ENCODE results near the gene FMO1. TPM values are rescaled to one million over a fixed set of nuclear protein-coding genes. Genes with fewer than 3 reads are reported as not detected.

FMO1 gene
- total RNA-seq, 1 experiment from 2014 or later = not detected

- no peak overlapping the region for H3K9ac ChIP-seq (ENCODE audit: low read length)
- H3K4me2 ChIP-seq (ENCODE audit: low read length) = no peak overlapping the region
- ChIA-PET POLR2A (no interaction called here), RAD21 (ENCODE audit: low non-redundant PET in 1 of 2, low total read pairs in 2 of 2, uncharacterized antibody in 2 of 2, unreplicated experiment in 2 of 2) (no interaction called here), CTCF (interaction anchor here (1.7 to 2.1 kb wide), 2 partner anchors 12 to 56 kb away, joined by 5 to 11 read pairs; partner anchors contain the start of gene FMO4)
- no peak overlapping the region for H3K27ac ChIP-seq (ENCODE audit: low read depth, low read length)
- no peak overlapping the region for H2AFZ ChIP-seq (ENCODE audit: low read depth, low read length, poor library complexity, severe bottlenecking)
- intact Hi-C loops (cut with micrococcal nuclease) = no loop called here
- H3K27me3 ChIP-seq (ENCODE audit: insufficient read depth, low read length) = no peaks in the 10 kb centered on the region
- TF ChIP-seq RAD21 (IDR thresholded peaks at IDR 0.05; ENCODE audit: low read depth) (no peak), ZFX (IDR thresholded peaks at IDR 0.05) (no peak), CEBPB (IDR thresholded peaks at IDR 0.05; ENCODE audit: low read depth) (no peak), ZBTB33 (IDR thresholded peaks at IDR 0.05; ENCODE audit: extremely low read depth, insufficient replicate concordance, low read length) (no peak), ELF1 (IDR thresholded peaks at IDR 0.05; ENCODE audit: borderline replicate concordance, low read depth) (no peak), POLR2AphosphoS5 (IDR thresholded peaks at IDR 0.05; ENCODE audit: low read depth, low read length) (no peak), SRF (IDR thresholded peaks at IDR 0.05; ENCODE audit: low read depth) (no peak), ZNF274 (IDR thresholded peaks at IDR 0.05; ENCODE audit: low read depth, low read length) (no peak)
- no peaks in the 10 kb centered on the region for H4K20me1 ChIP-seq (ENCODE audit: insufficient read depth)
- DNase-seq (ENCODE audit: low read depth, low spot score) = no peak
- no peaks in the 10 kb centered on the region for H3K9me2 ChIP-seq (ENCODE audit: insufficient read depth)
- H3K4me3 ChIP-seq (replicated peaks in 1 of 2; ENCODE audit: low read depth in 1 of 2, low read length in 2 of 2) = no peak overlapping the region
- H3K36me3 ChIP-seq (ENCODE audit: control insufficient read depth in 1 of 2, insufficient read depth in 2 of 2, low read length in 2 of 2) = no peaks in the 10 kb centered on the region
- no peaks in the 10 kb centered on the region for H3K9me3 ChIP-seq (ENCODE audit: control insufficient read depth in 1 of 2, insufficient read depth in 1 of 2, low read depth in 1 of 2, low read length in 2 of 2)
- H3K79me2 ChIP-seq (ENCODE audit: insufficient read depth, low read length) = no peaks in the 10 kb centered on the region
- BruUV-seq (replicated peaks) = no TSS peak
- no peaks in the 10 kb centered on the region; a peak in 1 of 4 replicates for H3K4me1 ChIP-seq (ENCODE audit: control insufficient read depth in 1 of 2, insufficient read depth in 2 of 2, low read length in 2 of 2)
- no peak for ATAC-seq
Measured at GRCh38 chr1:171257607-171258076, 9.3 kb downstream of the FMO1 start.

GRCh38 chr1:171258429-171258828, 10.1 kb downstream of the FMO1 start:
- no peak for ATAC-seq
- H3K4me2 ChIP-seq (ENCODE audit: low read length) = no peak overlapping the region
- H3K9me3 ChIP-seq (ENCODE audit: control insufficient read depth in 1 of 2, insufficient read depth in 1 of 2, low read depth in 1 of 2, low read length in 2 of 2) = no peaks in the 10 kb centered on the region
- POLR2A ChIA-PET = no interaction called here
- no peak overlapping the region for H3K4me3 ChIP-seq (replicated peaks in 1 of 2; ENCODE audit: low read depth in 1 of 2, low read length in 2 of 2)
- no peaks in the 10 kb centered on the region; a peak in 1 of 4 replicates for H3K4me1 ChIP-seq (ENCODE audit: control insufficient read depth in 1 of 2, insufficient read depth in 2 of 2, low read length in 2 of 2)
- intact Hi-C loops (cut with micrococcal nuclease) = no loop called here
- no peak overlapping the region for H2AFZ ChIP-seq (ENCODE audit: low read depth, low read length, poor library complexity, severe bottlenecking)
- BruUV-seq (replicated peaks) = no TSS peak
- no peaks in the 10 kb centered on the region for H3K36me3 ChIP-seq (ENCODE audit: control insufficient read depth in 1 of 2, insufficient read depth in 2 of 2, low read length in 2 of 2)
- H3K27ac ChIP-seq (ENCODE audit: low read depth, low read length) = no peak overlapping the region
- H3K27me3 ChIP-seq (ENCODE audit: insufficient read depth, low read length) = no peaks in the 10 kb centered on the region
- CTCF ChIA-PET = interaction anchor here (1.7 to 2.1 kb wide), 2 partner anchors 13 to 55 kb away, joined by 5 to 11 read pairs; partner anchors contain the start of gene FMO4
- DNase-seq (ENCODE audit: low read depth, low spot score) = no peak
- H4K20me1 ChIP-seq (ENCODE audit: insufficient read depth) = no peaks in the 10 kb centered on the region
- RAD21 ChIA-PET (ENCODE audit: low non-redundant PET in 1 of 2, low total read pairs in 2 of 2, uncharacterized antibody in 2 of 2, unreplicated experiment in 2 of 2) = no interaction called here
- no peak overlapping the region for H3K9ac ChIP-seq (ENCODE audit: low read length)
- no peaks in the 10 kb centered on the region for H3K79me2 ChIP-seq (ENCODE audit: insufficient read depth, low read length)
- H3K9me2 ChIP-seq (ENCODE audit: insufficient read depth) = no peaks in the 10 kb centered on the region
- no peak for TF ChIP-seq ATF3 (IDR thresholded peaks at IDR 0.05)
- TF ChIP-seq ZNF274 (IDR thresholded peaks at IDR 0.05; ENCODE audit: low read depth, low read length) = no peak
- no peak for TF ChIP-seq ZFX (IDR thresholded peaks at IDR 0.05)
- TF ChIP-seq EGR1 (IDR thresholded peaks at IDR 0.05; ENCODE audit: low read depth) = no peak
- no peak for TF ChIP-seq RAD21 (IDR thresholded peaks at IDR 0.05; ENCODE audit: low read depth)
- TF ChIP-seq ZBTB33 (IDR thresholded peaks at IDR 0.05; ENCODE audit: extremely low read depth, insufficient replicate concordance, low read length) = no peak
- no peak for TF ChIP-seq POLR2AphosphoS5 (IDR thresholded peaks at IDR 0.05; ENCODE audit: low read depth, low read length)
- no peak for TF ChIP-seq MAX (IDR thresholded peaks at IDR 0.05)
- no peak for TF ChIP-seq CTCF (IDR thresholded peaks at IDR 0.05 in 2 of 3, conservative IDR thresholded peaks at IDR 0.05 in 1 of 3; ENCODE audit: borderline replicate concordance in 1 of 3, insufficient read depth in 1 of 3, low read depth in 2 of 3, low read length in 2 of 3)
- TF ChIP-seq FOSL1 (IDR thresholded peaks at IDR 0.05; ENCODE audit: low read depth) = no peak

All from HCT116 (cell line).